Activated naive CD8-positive, alpha-beta T cell treated with anti-CD3 and anti-CD28 coated beads, Interleukin-2, amount 50 U/mL, for 16 hours (primary cell): ENCODE results near the gene XIST.
"Not testable (repeated sequence)": the region's sequence is repeated elsewhere in the genome, so short reads cannot be mapped to it uniquely, and the experiment has no call there.

Source experiments
- DNase-seq: peaks from one replicate; pipeline ENCODE4 v3.0.0-alpha.2; 2020; ENCODE audit warnings: low read depth, low spot score

The XIST gene

DNA sequence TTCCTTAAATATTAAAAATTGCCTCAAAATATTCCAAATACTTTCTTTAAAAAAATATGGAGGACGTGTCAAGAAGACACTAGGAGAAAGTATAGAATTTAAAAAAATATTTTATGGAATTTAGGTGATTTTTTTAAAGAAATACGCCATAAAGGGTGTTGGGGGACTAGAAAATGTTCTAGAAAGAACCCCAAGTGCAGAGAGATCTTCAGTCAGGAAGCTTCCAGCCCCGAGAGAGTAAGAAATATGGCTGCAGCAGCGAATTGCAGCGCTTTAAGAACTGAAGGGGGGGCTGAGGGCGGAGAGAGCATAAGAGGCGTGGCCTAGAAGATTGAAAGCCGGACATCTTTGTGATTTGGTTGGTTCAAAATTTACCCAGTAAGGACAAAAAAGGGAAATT, at the start of gene XIST:
XIST (minus strand) TSS at position 248 of the 400 bp plus-strand sequence.
- no peak for DNase-seq

DNA sequence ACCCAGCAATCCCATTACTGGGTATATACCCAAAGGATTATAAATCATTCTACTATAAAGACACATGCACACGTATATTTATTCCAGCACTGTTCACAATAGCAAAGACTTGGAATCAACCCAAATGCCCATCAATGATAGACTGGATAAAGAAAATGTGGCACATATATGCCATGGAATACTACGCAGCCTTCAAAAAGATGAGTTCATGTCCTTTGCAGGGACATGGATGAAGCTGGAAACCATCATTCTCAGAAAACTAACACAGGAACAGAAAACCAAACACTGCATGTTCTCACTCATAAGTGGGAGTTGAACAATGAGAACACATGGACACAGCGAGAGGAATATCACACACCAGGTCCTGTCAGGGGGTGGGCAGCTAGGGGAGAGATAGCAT, 45.8 kb upstream of the XIST start:
- not testable (repeated sequence) for DNase-seq

DNA sequence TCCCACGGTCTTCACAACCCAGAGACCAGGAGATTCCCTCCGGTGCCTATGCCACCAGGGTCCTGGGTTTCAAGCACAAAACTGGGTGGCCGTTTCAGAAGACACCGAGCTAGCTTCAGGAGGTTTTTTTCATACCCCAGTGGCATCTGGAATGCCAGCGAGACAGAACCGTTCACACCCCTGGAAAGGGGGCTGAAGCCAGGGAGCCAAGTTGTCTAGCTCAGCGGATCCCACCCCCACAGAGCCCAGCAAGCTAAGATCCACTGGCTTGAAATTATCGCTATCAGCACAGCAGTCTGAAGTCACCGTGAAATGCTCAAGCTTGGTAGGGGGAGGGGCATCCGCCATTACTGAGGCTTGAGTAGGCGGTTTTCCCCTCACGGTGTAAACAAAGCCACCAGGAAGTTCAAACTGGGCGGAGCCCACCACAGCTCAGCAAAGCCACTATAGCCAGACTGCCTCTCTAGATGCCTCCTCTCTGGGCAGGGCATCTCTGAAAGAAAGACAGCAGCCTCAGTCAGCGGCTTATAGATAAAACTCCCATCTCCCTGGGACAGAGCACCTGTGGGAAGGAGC, 40.1 kb upstream of the XIST start:
- DNase-seq: not testable (repeated sequence)

DNA sequence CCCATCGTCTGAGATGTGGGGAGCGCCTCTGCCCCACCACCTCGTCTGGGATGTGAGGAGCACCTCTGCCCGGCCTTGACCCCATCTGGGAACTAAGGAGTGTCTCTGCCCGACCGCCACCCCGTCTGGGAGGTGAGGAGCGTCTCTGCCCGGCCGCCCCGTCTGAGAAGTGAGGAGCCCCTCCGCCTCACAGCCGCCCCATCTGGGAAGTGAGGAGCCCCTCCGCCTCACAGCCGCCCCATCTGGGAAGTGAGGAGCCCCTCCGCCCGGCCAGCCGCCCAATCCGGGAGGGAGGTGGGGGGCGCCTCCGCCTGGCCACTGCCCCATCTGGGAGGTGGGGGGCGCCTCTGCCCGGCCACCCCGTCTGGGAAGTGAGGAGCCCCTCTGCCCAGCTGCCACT, 29.7 kb upstream of the XIST start:
- DNase-seq: not testable (repeated sequence)

DNA sequence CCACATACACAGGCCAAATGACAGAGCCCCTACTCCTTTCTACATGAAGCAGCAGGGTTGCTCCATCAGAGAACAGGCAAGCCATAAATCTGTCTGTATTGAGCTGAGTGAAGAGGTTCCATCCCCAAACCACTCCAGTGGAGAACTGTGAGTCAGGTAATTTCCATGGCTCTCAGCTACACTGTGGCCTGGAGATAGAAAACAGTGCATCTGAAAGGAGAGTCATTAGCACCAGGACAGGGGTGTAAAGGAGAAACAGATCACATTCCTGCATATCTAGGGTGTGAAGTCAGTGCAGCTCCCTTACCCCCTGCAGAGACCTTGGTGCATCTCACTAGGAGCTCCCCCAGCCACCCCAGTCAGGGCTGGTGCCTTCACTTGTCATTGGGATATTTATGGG, 25.2 kb upstream of the XIST start:
- no peak for DNase-seq

DNA sequence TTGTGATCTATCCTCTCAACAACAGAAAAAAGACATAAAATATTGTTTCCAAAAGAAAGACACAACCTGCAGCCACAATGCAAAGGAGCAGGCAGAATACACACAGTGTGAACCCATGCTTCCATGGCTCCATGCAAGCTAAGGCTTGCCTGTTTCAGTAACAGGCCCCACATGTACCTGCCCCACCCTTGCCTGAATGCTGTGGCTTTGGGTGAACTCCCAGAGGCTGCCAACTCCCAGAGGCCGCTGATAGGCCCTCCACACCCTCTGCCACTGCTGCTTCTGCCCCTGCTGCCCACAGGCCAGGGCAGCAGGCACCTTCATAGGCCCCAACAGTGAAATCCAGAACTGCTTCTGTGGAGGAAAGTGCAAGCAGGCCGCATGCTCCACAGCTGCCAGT, 24.4 kb upstream of the XIST start:
- DNase-seq: no peak

DNA sequence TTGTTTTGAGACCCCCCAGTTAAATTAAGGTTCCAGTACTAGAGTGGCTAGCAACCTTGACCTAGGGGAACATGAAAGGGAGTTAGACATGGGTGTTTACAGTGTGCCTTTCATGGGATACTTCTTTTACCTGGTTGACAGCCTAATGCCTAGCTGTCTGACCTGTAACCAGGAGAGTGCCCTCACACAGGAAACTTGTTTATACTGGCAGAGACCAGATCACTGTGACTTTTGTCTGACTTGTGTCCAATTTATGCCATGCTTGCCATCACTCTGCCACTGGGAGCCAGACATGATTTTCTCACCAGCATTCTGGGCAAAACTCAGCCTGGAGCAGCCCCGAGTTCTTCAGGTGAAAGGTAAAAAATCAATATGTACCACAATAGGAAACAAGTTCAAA, 16.4 kb upstream of the XIST start:
- DNase-seq: no peak

DNA sequence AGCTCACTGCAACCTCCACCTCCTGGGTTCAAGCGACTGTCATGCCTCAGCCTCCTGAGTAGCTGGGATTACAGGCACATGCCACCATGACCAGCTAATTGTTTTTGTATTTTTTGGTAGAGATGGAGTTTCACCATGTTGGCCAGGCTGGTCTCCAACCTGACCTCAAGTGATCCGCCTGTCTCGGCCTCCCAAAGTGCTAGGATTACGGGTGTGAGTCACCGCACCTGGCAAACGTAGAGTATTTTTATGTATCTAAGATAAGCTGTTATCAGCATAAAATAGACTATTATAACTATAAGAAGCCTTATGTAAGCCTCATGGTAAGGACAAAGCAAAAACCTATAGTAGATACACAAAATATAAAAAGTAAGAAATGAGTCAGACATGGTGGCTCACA, 14.6 kb upstream of the XIST start:
- no peak for DNase-seq

DNA sequence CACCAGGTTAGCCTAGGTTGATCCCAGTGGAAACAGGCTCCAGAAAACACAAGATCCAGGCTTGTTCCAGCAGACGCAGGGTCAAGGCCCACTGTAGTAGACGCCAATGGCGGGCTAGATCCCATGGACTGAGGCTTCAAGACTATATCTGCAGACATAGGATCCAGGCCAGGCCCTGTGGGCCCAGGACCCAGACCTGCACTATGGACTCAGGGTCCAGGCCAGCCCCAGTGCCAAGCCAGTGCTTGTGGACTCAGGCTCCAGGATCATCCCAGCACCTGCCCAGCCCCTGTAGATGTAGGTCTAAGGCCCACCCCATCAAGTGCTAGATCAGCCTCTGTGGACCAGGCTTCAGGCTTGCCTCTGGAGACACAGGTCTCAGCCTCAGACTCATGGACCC, 11.3 kb upstream of the XIST start:
- DNase-seq: no peak

DNA sequence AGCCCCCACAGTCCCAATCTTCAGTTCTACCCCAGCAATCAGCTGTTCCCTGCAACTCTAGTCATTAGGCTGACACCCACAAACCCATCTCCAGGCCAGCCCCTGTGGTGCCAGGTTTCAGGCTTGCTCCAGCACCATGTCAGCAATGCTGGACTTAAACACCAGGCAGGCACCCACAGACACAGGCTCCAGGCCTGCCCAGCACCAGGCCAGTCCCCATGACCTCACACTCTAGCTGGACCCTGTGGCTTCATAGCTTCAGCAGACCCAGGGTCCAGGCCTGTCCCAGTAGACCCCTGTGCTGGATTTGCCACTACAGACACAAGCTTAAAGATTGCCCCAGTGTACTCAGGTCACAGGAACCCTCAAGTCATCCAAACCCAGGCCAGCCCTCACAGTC, 10.8 kb upstream of the XIST start:
- no peak for DNase-seq

DNA sequence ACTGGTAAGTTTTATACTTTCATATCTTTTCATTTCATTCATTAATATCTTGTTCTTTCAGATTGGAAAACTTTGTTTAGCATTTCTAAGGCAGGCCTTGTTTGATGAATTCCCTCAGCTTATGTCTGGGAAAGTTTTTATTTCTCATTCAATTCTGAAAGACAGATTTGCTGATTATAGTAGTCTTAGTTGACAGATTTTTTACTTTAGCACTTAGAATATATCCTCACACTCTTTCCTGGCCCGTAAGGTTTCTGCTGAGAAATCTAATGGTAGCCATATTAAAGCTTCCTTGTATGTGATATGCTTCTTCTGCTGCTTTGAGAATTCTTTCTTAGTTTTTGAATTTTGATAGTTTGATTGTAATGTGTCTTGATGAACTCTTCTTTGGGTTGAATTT, 7.1 kb upstream of the XIST start:
- DNase-seq: no peak

DNA sequence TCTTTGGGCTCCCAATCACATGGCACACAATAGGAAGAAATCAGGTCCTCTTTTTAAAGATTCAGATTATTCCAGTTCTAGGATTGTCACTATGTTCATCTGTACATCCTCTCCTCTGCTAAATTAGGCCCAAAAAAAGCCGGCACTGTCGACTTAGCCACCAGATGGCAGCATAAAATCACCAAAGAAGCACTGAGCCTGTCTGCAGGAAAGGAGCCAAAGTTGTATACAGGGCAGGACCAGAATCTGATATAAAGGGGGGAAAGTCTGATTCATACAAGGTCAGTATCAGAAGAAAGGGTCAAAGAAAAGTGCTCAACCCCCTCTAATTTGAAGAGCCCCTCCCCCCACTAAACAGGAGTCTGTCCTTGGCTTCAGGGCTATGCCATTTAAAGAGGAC, 3.0 kb upstream of the XIST start:
- peak; percentile 20 for DNase-seq

DNA sequence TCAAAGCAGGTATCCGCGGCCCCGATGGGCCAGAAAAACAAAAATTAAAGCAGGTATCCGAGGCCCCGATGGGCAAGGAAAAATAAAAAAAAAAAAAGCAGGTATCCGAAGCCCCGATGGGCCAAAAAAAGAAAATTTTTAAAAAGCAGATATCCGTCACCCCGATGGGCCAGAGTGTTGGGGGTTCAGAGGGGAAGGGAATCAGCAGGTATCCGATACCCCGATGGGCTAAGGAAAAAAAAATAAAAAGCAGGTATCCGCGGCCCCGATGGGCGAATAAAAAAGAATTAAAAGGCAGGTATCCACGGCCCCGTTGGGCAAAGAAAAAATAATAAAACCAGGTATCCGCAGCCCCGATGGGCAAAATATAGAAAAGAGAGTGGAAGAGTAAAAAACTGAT, 492 bp downstream of the XIST start:
- no peak for DNase-seq

DNA sequence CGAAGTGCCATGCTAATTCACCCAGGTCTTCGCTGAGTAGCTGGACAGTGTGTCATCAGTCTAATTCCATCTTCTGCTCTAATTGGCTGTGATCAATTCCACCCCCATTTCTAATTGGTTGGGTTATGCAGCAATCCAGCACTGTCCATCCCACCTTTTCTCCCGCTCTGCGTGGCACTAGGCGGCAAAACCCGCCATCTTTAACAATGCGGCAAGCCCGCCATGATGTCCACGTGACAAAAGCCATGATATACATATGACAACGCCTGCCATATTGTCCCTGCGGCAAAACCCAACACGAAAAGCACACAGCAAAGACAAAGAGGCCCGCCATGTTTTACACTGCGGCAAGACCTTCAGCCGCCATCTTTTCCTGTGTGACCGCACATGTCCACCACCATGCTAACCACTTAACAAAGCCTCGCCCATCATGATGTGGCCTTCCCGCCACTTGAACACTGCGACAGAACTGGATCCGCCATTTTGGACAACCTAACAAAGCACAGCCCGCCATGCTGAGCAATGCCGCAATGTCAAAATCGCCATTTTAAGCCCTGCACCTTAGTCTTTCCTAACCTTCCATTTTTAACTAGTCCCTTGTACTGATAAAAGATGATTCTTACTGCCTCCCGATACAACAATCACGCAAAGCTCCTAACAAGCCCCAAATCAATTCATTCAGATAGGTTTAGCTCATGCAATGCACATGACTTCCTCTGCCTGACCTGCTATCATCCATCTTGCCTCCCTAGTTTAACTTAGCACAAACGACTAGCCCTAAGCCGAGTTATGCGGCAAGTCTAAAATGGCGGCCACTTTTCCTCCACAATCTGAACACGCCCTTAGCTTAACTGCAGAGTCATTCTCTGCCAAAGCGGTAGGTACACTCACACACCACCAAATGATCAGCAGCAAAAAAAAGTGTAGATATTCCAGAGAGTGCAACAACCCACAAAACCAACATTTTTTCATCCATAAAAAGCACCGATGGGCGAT, 1.2 kb downstream of the XIST start:
- no peak for DNase-seq

DNA sequence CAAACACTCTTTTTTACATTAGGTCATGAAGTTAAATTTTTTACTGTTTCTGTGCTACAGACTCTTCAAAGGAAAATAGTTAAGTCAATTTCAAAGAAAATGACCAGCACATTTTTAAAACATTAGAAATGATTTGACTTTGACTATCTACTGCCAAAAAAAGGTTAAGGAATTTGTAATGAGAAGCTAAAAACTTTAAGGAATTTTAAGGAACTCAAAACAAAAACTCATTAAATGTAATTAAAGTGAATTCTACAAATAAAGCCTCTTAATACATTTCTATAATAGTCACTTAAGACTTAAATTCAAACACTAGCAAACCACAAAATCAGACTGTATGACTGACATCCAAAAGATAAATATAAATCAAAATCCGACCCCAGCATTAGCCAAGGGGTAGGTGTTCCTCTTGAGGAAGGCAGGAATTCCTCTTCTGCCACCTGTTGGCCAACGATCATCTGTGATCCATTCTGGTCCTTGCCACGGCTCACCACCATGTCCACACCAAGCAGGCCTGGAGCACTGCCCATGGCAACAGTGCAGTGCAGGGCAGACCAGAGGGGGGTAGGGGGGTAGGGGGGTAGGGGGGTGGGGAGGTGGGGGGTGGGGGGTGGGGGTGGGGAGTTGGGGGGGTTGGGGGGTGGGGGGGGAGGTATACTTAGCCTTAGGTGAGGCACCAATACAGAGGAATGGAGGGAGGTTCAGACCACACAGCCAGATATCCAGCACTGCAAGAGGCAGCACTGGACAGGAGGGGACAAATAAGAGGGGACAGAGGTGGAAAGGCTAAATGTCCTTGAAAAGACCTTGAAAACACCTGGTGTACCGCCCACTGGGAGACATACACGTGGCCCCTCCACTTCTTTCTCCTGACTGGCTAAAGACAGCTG, 2.1 kb downstream of the XIST start:
- no peak for DNase-seq

DNA sequence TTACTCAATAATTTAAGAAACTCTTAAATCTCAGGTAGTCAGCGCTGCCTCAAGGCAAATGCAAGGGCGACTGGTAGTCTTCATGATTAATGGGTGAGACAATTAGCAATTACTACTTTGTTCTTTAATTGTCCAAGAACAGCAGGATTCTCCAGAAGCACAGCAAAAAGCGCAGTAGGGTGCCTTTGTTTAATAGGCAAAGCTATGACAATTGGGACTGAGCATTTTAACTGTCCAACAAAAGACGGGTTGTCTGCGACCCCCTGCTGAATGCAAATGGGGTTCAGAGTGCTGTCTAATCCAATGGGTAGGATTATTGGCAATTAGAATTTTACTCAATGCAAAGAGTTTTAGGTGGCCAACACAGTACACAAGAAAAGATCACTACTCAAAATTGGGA, 3.4 kb downstream of the XIST start:
- no peak for DNase-seq

DNA sequence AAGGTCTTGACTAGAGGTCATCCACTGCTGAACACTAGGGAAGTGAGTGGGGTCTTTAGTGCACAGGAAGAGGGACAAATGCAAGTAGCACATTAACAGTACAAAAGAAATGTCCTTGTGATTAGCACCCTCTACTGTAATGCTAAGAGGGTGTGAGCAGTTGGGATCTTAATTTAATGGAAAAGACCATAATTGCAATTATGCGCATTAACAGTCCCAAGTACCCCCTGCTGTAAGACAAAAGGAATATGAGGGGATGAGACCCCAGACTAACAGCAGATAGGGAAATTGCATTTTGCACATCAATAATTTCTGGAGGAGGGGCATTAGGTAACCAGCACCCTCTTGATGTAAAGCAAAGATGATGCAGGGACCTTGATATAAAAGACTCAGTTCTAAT, 4.5 kb downstream of the XIST start:
- no peak for DNase-seq

DNA sequence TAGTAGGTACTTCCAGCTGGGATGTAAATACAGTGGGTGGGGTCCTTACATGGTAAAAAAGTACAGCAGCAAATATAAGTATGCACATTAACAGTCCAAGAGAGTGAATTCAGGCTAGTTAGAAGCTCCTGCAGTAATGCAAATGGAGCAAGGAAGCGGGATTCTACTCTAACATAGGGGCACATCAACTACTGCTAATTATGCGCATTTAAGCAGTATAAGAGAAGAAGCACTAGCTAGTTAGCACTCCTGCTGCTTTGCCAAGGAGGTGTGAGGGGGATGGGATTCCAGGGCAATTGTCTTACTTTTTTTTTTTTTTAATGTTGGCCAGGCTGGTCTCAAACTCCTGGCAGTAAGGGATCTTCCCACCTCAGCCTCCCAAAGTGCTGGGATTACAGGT, 5.4 kb downstream of the XIST start:
- DNase-seq: no peak

DNA sequence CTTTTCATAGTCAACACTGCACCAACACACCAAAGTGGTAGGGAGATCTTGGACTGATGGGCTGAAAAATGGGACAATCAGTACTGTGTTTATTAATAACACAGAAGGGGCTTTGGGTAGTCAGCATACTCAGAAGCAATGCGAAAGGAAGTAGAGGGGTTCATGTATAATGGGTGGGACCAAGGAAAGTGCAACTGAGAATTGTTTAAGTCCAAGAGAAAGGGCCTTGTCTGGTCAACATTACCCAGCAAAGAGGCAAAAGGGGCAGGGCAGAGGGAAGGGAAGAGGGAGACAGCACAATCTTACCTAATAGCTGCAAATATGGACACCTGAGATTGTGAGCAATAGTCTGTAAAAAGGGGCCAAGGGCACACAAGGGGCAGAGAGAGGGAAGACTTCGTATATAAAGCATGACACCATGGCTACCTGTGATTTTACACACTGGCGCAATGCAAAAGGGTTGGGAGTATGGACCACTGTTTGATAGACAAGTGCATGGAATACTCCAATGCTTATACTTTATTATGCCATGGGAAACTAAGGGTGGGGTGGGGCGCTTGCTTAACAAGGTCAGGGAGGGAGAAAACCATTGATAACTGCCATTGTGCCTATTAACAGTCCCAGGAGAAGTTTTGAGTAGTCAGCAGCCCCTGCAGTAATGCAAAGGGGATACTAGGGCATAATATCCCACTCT, 9.8 kb downstream of the XIST start:
- no peak for DNase-seq

DNA sequence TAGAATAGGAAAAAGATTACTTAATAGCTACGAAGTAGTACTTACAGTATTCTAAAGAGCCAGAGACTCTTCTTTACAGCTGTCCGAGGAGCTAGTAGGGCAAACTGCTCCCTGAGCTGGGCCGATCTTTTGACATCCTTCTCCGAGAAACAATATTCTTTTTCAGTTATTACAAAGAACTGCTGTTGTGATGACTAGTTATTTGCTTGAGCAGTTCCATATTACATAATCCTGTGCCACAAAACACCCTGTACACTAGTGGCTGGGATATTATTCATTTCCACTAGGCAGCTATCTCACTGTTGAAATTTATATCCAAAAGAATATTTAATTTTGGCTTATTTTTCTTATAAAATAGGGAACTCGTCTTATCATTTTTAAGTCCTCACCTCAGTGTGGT, 11.2 kb downstream of the XIST start:
- DNase-seq: no peak

DNA sequence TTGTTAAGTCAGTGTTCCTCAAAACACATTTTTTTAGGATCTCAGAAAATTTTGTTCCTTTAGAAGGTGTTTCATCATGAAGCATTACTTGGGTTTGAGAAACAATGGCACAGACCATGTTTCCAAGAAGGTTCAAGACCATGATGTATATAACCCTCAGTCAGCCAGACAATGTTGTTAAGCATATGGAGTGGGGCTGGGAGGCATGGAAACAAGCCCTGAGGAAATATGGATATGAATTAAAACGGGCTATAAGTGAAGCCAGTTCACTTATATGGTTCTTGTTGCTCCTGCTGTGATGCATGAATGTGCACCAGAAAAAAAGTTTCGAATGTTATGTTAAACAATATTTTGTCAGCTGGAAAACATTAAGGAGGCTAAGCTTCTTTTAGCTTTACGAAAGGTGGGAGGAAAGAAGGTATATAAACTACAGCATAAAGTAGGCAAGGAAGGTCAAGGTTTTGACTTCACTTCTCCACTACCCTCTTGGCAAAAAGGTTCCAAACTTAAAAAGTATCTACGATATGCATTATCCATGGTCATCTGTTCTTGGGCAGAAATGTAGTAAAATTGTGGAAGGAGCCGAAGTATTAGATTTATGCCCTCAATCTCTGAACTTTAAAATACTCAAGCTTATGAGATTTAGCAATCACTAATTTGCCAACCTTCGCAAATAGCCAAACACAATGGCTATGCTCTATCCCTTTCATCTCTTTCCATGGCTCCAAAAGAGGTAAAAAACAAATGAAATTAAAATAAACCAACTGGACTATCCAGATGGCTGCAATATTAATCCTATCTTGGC, 12.2 kb downstream of the XIST start:
- no peak for DNase-seq
